Smooth muscle cell (in vitro differentiated cells): ENCODE data around the gene ABCC8. TPM values are rescaled to one million over a fixed set of nuclear protein-coding genes. Genes with fewer than 3 reads are reported as not detected.

Experiments used
- DNase-seq: peaks from one replicate; lab custom pipeline; 2025; ENCODE audit not compliant: unreplicated experiment; lab: John Stamatoyannopoulos, UW
- H2AFZ ChIP-seq: fragments of 200-600 bp; sonication (generic); 2 replicates; pipeline ENCODE4 v1.6.0; 2016; ENCODE audit warnings: antibody characterized with exemption, low read depth, mild to moderate bottlenecking
- H3F3A ChIP-seq: fragments of 200-600 bp; sonication (generic); 2 replicates; pipeline ENCODE4 v1.6.0; 2017; ENCODE audit warnings: antibody characterized with exemption, low read depth
- H3K27ac ChIP-seq: fragments of 200-600 bp; sonication (generic); 2 replicates; pipeline ENCODE4 v1.5.1; 2016; ENCODE audit warnings: low read depth, mild to moderate bottlenecking
- H3K27me3 ChIP-seq: fragments of 200-600 bp; sonication (generic); 2 replicates; pipeline ENCODE4 v1.6.1; 2016; ENCODE audit warnings: low read depth, mild to moderate bottlenecking
- H3K36me3 ChIP-seq: fragments of 200-600 bp; sonication (generic); 2 replicates; pipeline ENCODE4 v1.5.1; 2016; ENCODE audit warnings: low read depth
- H3K4me1 ChIP-seq: fragments of 200-600 bp; sonication (generic); 2 replicates; pipeline ENCODE4 v1.5.1; 2016; ENCODE audit warnings: low read depth
- H3K4me2 ChIP-seq: fragments of 200-600 bp; sonication (generic); 2 replicates; pipeline ENCODE4 v1.6.0; 2016; ENCODE audit warnings: mild to moderate bottlenecking
- H3K4me3 ChIP-seq: fragments of 200-600 bp; sonication (generic); 2 replicates; pipeline ENCODE4 v1.5.1; 2016; ENCODE audit warnings: mild to moderate bottlenecking
- H3K79me2 ChIP-seq: fragments of 200-600 bp; sonication (generic); 2 replicates; pipeline ENCODE4 v1.6.0; 2016; ENCODE audit warnings: low read depth, mild to moderate bottlenecking
- H3K9ac ChIP-seq: fragments of 200-600 bp; sonication (generic); 2 replicates; pipeline ENCODE4 v1.6.0; 2016; ENCODE audit warnings: low read depth
- H3K9me3 ChIP-seq: fragments of 200-600 bp; sonication (generic); replicated peaks from 2 replicates; pipeline ENCODE4 v1.5.1; 2016; ENCODE audit warnings: low read depth
- H4K20me1 ChIP-seq: fragments of 200-600 bp; sonication (generic); 2 replicates; pipeline ENCODE4 v1.6.0; 2016; ENCODE audit warnings: low read depth
- CTCF ChIP-seq: fragments of 200-600 bp; sonication (generic); IDR thresholded peaks from 2 replicates; pipeline ENCODE4 v1.5.1; 2017; ENCODE audit warnings: borderline replicate concordance, mild to moderate bottlenecking, antibody characterized with exemption; ENCODE audit not compliant: insufficient read depth, poor library complexity, severe bottlenecking
- WGBS: methylation state at CpG from one replicate; pipeline ENCODE4 v1.1.7; 2016; ENCODE audit warnings: low lambda C conversion rate; 5-methylcytosine and 5-hydroxymethylcytosine counted together
- polyA plus RNA-seq: library from polyadenylated mRNA; unstranded; fragments of >200 nt; fragmentation: Nextera tagmentation; extraction: Ambion mirVana; gene quantifications from 2 replicates; pipeline ENCODE4 v1.2.1, GENCODE V29; 2016
- total RNA-seq: library from RNA; depleted of rRNA; stranded (reverse); fragments of >200 nt; gene quantifications from 2 replicates; pipeline ENCODE4 v1.2.3, GENCODE V29; 2014

The ABCC8 gene
- total and polyA plus RNA-seq, 2 experiments from 2014 or later = not detected

DNA sequence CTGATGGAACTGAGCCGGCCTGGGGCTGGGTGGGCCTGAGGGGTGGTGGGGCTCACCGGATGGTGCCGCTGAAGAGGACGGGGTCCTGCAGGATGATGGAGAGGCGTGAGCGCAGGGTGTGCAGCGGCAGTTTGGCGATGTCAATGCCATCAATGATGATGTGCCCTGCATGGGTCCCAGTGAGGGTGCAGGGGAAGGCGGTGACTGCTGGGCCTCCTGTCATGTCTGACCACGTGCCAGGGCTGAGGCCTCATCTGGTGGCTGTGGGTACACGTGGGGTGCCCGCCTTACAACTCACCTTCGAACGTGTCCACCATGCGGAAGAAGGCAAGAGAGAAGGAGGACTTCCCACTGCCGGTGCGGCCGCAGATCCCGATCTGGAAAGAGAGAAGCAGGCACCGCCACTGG lies 81.1 kb downstream of the ABCC8 start:
- Histone ChIP-seq H3F3A (no peaks in the 10 kb centered on the region), H3K4me2 (no peak overlapping the region)
- DNase-seq = no peak

GRCh38 chr11:17394743-17395390 lies 81.8 kb downstream of the ABCC8 start:
- Histone ChIP-seq H3F3A (no peaks in the 10 kb centered on the region), H3K4me3 (no peak overlapping the region), H3K4me1 (no peaks in the 10 kb centered on the region), H3K36me3 (no peaks in the 10 kb centered on the region), H2AFZ (no peak overlapping the region), H3K4me2 (no peak overlapping the region), H3K9ac (no peak overlapping the region), H3K9me3 (no peaks in the 10 kb centered on the region), H3K79me2 (no peaks in the 10 kb centered on the region), H3K27ac (no peak overlapping the region), H4K20me1 (no peaks in the 10 kb centered on the region), H3K27me3 (peaks cover 19% of the 10 kb centered on the region)
- TF ChIP-seq CTCF = no peak
- 83% methylated on average over 10 of the region's 10 CpGs for WGBS
- no peak for DNase-seq

More for the DNA sequence above, 81.1 kb downstream of the ABCC8 start:
- Histone ChIP-seq H3K27me3 (peaks cover 13% of the 10 kb centered on the region), H3K79me2 (no peaks in the 10 kb centered on the region), H3K9me3 (no peaks in the 10 kb centered on the region), H3K36me3 (no peaks in the 10 kb centered on the region), H2AFZ (no peak overlapping the region), H3K4me3 (no peak overlapping the region), H3K27ac (no peak overlapping the region), H4K20me1 (no peaks in the 10 kb centered on the region), H3K9ac (no peak overlapping the region), H3K4me1 (no peaks in the 10 kb centered on the region)
- 93% methylated on average over 20 of the region's 20 CpGs for WGBS
- TF ChIP-seq CTCF = no peak

DNA sequence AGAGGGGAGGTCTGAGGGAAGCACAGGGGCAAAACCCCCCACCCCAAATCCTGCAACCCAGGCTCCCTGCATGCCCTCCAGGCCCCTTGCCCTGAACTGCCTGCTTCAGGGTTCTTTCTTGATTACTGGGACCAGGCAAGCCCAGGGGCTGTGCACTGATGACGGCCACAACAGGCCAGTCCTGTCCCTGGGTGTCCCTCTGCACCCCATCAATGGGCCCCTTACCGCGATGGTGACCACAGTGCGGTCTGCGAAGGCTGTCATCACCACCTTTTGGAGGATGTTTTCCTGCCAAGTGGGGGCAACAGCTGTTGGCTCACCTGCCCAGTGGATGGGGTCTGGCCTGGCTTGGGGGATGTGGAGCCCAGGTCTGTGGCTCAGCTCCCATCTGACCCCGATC lies 83.2 kb downstream of the ABCC8 start:
- no peaks in the 10 kb centered on the region for H4K20me1 ChIP-seq
- no peak overlapping the region for H3K4me3 ChIP-seq
- no peak for DNase-seq
- no peaks in the 10 kb centered on the region for H3K79me2 ChIP-seq
- no peak for TF ChIP-seq CTCF
- H3K4me2 ChIP-seq = no peak overlapping the region
- no peak overlapping the region for H2AFZ ChIP-seq
- no peak overlapping the region for H3K27ac ChIP-seq
- H3F3A ChIP-seq = no peaks in the 10 kb centered on the region
- 88% methylated on average over 6 of the region's 6 CpGs for WGBS
- no peaks in the 10 kb centered on the region for H3K9me3 ChIP-seq
- H3K27me3 ChIP-seq = peaks cover 32% of the 10 kb centered on the region
- H3K9ac ChIP-seq = no peak overlapping the region
- H3K36me3 ChIP-seq = no peaks in the 10 kb centered on the region
- H3K4me1 ChIP-seq = no peaks in the 10 kb centered on the region

DNA sequence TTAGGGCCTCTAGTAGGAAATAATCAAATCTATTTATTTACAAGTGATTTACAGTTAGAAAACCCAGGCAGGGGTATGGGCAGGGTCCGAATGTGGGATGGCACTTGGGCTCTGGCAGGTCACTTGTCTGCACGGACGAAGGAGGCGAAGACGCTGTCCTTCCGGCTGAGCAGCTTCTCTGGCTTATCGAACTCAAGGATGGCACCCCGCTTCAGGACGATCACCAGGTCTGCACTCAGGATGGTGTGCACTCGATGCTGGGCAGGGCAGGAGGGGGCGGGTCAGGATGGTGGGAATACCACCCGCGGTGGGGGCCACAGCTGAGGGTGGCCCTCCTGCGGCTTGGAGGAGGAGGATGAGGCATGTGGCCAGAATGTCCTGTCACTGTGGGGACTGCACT lies 83.8 kb downstream of the ABCC8 start:
- Histone ChIP-seq H3K4me1 (no peaks in the 10 kb centered on the region), H3K4me3 (no peak overlapping the region), H3F3A (no peaks in the 10 kb centered on the region), H4K20me1 (no peaks in the 10 kb centered on the region), H3K36me3 (no peaks in the 10 kb centered on the region), H3K9me3 (no peaks in the 10 kb centered on the region), H3K4me2 (no peak overlapping the region), H3K79me2 (no peaks in the 10 kb centered on the region), H3K9ac (no peak overlapping the region), H3K27ac (no peak overlapping the region), H2AFZ (no peak overlapping the region), H3K27me3 (peaks cover 38% of the 10 kb centered on the region)
- WGBS = 92% methylated on average over 14 of the region's 14 CpGs
- TF ChIP-seq CTCF = no peak
- no peak for DNase-seq
